ENCODE data around the gene TRUB1.
"Not testable (repeated sequence)": the region's sequence is repeated elsewhere in the genome, so short reads cannot be mapped to it uniquely, and the experiment has no call there.

The TRUB1 gene

GRCh38 chr10:114925587-114926586 is 12.1 kb upstream of the TRUB1 start:
- peak; percentile 47 for DNase-seq

GRCh38 chr10:114928818-114929217 is 9.2 kb upstream of the TRUB1 start:
- DNase-seq, result no peak

- DNase-seq, result no peak
Observed at GRCh38 chr10:114930320-114930719, 7.7 kb upstream of the TRUB1 start.

GRCh38 chr10:114931072-114931679 is 6.8 kb upstream of the TRUB1 start:
- no peak for DNase-seq

- DNase-seq, result no peak
Observed at GRCh38 chr10:114932225-114932624, 5.8 kb upstream of the TRUB1 start.

- DNase-seq, result no peak
Observed at GRCh38 chr10:114932945-114933344, 5.0 kb upstream of the TRUB1 start.

GRCh38 chr10:114933588-114933987 is 4.4 kb upstream of the TRUB1 start:
- DNase-seq, result no peak

- not testable (repeated sequence) for DNase-seq
Observed at GRCh38 chr10:114933995-114934394, 4.0 kb upstream of the TRUB1 start.

GRCh38 chr10:114938856-114939193 is 830 bp downstream of the TRUB1 start:
- DNase-seq, result no peak

- no peak for DNase-seq
Observed at GRCh38 chr10:114940735-114941134, 2.7 kb downstream of the TRUB1 start.

GRCh38 chr10:114943000-114943399 is 5.0 kb downstream of the TRUB1 start:
- DNase-seq, result no peak

GRCh38 chr10:114953047-114953446 is 15.1 kb downstream of the TRUB1 start:
- no peak for DNase-seq

GRCh38 chr10:114955984-114956383 is 18.0 kb downstream of the TRUB1 start:
- no peak for DNase-seq

GRCh38 chr10:114956466-114956865 is 18.5 kb downstream of the TRUB1 start:
- no peak for DNase-seq

- no peak for DNase-seq
Observed at GRCh38 chr10:114957122-114957521, 19.1 kb downstream of the TRUB1 start.

GRCh38 chr10:114957673-114958072 is 19.7 kb downstream of the TRUB1 start:
- no peak for DNase-seq

GRCh38 chr10:114962441-114962840 is 24.4 kb downstream of the TRUB1 start:
- DNase-seq, result no peak

- DNase-seq, result no peak
Observed at GRCh38 chr10:114963908-114964307, 25.9 kb downstream of the TRUB1 start.

GRCh38 chr10:114967071-114967470 is 29.1 kb downstream of the TRUB1 start:
- no peak for DNase-seq

GRCh38 chr10:114970515-114970914 is 32.5 kb downstream of the TRUB1 start:
- no peak for DNase-seq

GRCh38 chr10:114973306-114973705 is 35.3 kb downstream of the TRUB1 start:
- no peak for DNase-seq

- no peak for DNase-seq
Observed at GRCh38 chr10:114973997-114974396, 36.0 kb downstream of the TRUB1 start.

- no peak for DNase-seq
Observed at GRCh38 chr10:114974625-114975024, 36.6 kb downstream of the TRUB1 start.

GRCh38 chr10:114975091-114975490 is 37.1 kb downstream of the TRUB1 start:
- DNase-seq, result no peak
